DMS79 (cell line): ENCODE measurements around the gene SPTLC3.
A peak's percentile ranks its signal among the peaks of the same experiment; 100 is the strongest.

Experiments used
- DNase-seq: peaks from one replicate; lab custom pipeline; 2025; lab: John Stamatoyannopoulos, UW

SPTLC3 gene

DNA sequence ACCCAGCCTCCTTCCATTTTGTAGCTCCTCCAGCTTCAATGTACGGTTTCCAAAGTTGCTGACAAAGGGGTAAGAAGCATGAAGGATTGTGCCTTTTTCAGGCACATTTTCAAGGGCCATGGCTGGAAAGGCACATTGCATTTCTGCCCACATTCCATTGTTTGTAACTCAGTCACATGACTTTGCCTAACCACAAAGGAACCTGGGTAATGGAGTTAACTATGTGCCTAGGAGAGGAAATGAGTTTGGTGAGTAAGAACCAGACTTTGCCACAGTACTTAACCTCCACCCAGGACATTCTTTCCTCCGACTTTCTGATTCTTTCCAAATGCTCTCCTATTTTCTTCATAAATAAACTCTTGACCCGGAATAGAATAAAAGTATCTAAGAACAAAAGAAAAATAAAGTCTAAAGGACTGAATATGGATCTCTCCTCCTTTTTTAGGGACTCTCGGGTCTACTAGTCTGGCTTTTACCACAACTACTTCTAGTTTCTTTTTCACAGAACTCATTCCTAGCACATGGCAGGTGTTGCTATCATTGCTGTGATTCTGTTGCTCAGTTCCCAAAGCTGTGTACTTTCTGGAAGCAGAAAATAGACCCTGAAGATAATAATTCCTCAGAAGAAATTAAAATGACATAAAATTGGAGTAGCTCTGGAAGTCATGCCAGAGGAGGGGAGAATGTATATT, 130.8 kb downstream of the SPTLC3 start:
- no peak for DNase-seq

- DNase-seq: no peak
Measured at GRCh38 chr20:13140201-13140600, 131.4 kb downstream of the SPTLC3 start.

DNA sequence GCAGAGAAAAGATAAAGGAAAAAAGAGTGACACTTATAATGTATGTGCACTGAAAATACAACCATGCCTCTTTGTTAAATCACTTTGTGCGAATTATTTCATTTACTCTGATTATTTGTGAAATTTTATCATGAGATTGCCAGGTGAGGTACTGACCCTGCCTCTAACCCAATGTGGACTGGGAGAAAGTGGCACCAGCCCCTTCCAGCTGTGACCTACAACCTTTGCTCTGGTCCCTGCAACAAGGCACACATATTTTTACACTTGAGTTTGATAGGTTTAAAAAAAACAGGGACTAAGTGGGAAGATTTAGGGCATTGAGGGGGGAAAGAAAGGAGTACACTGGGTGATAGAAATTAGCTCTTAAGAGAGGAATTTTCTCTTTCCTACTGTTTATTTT, 132.0 kb downstream of the SPTLC3 start:
- no peak for DNase-seq

- DNase-seq: peak; percentile 62
Measured at GRCh38 chr20:13141546-13141945, 132.8 kb downstream of the SPTLC3 start.

GRCh38 chr20:13142143-13142542, 133.4 kb downstream of the SPTLC3 start:
- DNase-seq: no peak

- DNase-seq: peak; percentile 26
Measured at GRCh38 chr20:13147071-13147963, 138.5 kb downstream of the SPTLC3 start.

DNA sequence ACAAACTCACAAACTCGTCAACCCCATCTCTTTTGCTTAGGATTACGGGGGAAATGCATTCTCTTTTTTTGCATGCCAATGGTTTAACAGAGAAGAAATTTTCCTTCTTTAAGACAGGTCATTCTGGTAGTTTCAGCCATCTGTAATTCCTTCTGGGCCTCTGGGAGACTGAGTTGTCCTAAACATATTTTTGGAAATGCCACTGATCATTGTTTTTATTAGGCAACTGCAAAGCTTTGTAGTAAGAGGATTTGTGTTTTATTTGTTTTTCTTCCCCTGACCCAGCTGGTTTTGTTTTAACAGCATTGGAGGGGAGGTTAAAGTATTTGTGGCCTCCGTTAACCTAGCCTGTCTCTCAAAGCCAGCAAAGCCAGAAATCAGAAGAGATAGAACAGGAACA, 139.2 kb downstream of the SPTLC3 start:
- no peak for DNase-seq

- DNase-seq: no peak
Measured at GRCh38 chr20:13148402-13148801, 139.6 kb downstream of the SPTLC3 start.

- DNase-seq: no peak
Measured at GRCh38 chr20:13148961-13149360, 140.2 kb downstream of the SPTLC3 start.

GRCh38 chr20:13149371-13150105, 140.8 kb downstream of the SPTLC3 start:
- no peak for DNase-seq

GRCh38 chr20:13158369-13158768, 149.6 kb downstream of the SPTLC3 start:
- peak; percentile 27 for DNase-seq

- no peak for DNase-seq
Measured at GRCh38 chr20:13159889-13160288, 151.1 kb downstream of the SPTLC3 start.

GRCh38 chr20:13165203-13165602, 156.4 kb downstream of the SPTLC3 start:
- no peak for DNase-seq

DNA sequence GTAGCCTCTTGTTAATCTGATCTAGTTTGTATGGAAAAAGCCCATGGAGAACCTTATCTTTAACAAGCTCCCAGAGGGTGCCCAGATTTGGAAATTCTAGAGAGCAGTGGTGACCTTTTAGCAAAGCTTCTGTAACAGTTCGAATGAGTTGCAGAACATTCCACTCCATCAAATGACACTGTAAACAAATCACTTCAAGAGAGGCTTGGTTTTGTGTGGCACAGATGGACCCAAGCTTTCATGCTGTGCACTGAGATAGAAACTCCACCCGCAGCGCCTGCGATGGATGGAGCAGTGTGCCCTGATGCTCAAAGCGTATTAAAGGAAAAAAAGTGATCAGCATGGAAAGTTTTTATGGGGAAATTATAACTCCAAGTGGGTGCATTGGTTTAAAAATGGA, 157.2 kb downstream of the SPTLC3 start:
- DNase-seq: no peak

GRCh38 chr20:13166437-13166836, 157.7 kb downstream of the SPTLC3 start:
- no peak for DNase-seq

DNA sequence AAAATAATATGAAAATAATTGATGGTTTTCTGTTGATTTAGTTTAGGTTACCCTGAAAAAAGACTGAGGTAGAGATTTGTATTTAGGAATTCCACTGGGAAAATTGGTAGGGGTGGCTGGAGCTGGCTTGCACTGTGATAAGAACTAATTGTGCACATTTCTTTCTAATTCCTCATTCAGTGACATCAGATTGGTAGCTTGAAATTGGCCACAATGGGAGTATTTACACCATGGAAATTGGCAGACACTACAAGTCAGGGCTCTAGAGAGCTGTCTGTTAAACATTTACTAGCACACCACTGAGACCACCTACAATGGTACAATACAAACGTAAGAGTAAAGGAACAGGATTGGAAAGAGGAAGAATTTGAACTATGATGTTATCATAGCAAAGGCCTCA, 160.3 kb downstream of the SPTLC3 start:
- no peak for DNase-seq

DNA sequence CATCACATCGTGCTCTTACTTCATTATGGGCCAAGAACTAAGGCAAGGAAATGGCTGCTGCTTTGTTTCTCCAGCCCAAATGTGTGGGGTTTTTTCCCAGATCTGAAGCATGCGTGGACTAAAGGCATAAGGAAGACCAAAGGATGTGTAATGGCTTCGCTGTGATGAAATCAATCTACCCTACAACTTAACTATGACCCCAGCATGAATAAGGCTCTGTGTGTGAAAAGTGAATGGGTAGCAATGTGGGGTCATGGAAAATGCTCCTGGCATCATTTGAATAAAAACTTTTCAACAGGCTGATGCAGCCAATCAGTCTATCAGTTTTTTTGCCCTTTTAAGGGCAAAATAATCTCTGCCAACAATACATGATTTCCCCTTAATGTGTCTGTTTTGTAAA, 162.0 kb downstream of the SPTLC3 start:
- DNase-seq: no peak

DNA sequence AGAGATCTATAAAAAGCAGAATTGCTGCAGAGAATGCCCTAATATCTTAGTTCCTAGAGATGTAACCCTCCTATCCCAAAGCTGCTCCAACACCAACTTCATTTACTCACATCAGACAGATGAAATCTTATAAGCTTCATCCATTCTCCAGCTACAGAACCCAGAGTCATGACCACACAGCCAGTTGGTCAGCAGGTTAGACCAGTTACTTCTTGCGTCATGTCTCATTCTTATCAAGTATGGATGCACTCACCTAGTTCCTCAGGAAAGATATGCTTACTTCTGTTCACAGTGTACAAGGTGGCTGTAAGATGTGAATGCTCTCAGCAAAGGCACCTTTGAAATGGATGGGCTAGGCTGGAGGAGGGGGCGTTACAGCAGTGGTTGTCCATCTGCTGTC, 164.4 kb downstream of the SPTLC3 start:
- no peak for DNase-seq

GRCh38 chr20:13174402-13174801, 165.6 kb downstream of the SPTLC3 start:
- DNase-seq: no peak

DNA sequence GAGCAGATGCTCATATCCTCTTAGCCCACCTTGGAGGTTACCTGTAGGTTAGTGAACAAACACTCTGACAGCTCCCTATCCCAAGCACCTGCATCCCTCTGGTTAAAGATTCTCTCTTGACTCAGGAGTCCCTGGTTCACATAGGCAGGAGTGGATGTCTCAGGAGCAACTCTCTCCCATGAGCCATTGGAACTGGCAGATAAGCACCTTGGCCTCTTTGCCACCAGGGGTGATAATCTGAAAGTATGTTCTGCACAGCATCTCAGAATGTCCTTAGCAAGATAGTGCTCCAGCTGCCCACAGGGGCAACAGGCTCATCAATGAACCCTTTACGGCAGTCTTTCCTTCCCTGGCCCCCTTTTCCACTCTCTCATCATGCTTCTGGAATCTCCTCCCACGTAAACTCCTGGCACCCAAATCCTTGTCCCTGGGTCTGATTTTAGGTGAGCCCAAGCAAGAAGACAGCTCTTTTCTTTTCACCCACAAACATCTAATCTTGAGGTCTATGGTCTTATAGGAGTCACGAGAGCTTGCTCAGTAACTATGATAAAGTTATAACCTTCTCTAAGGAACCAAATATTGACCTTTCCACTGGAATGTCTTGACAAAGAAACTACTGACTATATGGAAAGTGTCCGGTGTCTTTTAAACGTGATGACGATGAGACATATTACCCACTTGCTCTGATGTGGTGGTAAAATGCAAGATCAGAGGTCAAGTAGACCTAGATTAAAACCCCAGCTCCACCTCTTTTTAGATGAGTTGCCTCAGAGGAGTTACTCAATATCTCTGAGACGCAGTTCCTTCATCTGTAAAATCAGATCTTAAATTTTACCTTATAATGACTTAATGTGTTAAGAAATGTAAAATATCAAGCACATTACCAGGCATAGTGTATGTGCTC, 172.5 kb downstream of the SPTLC3 start:
- no peak for DNase-seq

GRCh38 chr20:13183005-13183404, 174.2 kb downstream of the SPTLC3 start:
- DNase-seq: no peak
